GM11168 (cell line): ENCODE data around the gene MTHFD2L.
"Not testable (repeated sequence)": the region's sequence is repeated elsewhere in the genome, so short reads cannot be mapped to it uniquely, and the experiment has no call there.

Experiments
- in situ Hi-C: fragments of 300-500 bp; cut with MboI; formaldehyde crosslinking; loops from one replicate; pipeline ENCODE4 v1.12.0; 2022; ENCODE audit warnings: low sequenced_read_pairs; ENCODE audit not compliant: unreplicated experiment

The MTHFD2L gene

DNA sequence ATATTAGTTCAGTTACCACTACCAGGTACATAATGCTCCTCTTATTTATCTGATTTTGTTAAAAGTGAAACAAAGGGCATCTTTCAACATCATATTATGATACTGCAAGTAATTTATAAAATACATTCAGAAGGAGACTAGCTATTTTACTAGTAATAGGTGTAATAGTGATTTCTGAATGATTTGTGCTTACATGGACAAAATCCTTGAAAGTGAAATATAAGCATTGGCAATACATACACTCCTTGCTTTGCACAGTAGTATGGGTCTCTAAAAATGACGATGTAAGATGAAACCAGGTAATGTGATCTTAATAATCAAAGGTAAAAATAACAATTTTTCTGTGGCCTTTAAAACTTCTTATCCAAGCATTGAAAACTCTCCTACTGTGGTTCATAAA lies 17.5 kb downstream of the MTHFD2L start:
- in situ Hi-C loops: no loop called here

DNA sequence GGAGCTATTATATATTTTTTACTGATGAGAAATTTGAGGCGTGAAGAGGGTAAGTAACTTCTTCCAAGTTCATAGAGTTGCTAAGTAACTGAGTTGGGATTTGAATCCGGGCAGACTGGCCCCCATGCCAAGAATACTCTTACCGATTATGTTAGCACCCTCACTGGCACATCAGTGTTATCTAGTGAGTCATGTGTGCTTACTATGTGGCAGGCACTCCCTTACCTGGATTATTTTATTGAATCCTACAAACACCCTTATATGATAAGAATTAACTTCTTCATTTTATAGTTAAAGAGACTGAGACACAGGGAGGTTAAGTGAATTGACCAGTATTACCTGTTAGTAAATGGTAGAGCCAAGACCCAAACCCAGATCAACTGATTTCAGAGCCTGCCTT lies 20.9 kb downstream of the MTHFD2L start:
- in situ Hi-C loops: no loop called here

DNA sequence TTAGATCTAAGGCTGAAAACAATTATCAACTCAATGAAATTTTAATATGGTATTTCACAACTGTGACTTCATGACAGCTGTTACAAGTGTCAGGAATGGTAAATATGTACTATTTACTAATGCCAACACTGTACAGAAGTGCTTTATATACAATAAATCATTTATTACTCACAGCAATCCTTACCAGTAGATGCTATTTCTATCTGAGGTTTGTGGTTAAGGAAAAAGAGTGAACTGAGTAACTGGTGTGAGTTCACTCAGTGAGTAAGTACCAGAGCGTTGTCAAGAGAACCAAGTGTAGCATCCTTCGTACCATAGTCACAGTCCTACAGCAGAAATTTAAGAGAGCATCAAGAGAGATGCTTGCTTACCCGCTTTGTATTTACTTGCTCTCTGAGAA lies 23.3 kb downstream of the MTHFD2L start:
- in situ Hi-C loops: no loop called here

DNA sequence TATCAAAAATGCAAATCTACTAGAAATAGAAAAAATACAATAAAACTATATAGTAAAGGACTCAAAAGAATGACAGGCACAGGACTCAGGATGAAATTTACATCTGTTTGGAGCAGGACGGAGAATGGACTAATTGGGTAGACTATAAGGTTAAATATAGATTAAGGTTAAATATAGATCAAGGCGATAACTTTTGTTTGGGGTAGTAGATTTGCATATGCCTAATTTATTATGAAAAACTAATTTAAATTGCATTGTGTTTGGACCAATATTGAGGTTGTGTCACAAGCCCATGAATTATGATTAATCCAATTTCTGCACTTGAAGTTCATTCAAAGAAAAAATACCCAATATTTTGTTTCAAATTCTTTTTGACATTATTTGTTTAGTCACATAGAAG lies 31.0 kb downstream of the MTHFD2L start:
- in situ Hi-C loops: no loop called here

DNA sequence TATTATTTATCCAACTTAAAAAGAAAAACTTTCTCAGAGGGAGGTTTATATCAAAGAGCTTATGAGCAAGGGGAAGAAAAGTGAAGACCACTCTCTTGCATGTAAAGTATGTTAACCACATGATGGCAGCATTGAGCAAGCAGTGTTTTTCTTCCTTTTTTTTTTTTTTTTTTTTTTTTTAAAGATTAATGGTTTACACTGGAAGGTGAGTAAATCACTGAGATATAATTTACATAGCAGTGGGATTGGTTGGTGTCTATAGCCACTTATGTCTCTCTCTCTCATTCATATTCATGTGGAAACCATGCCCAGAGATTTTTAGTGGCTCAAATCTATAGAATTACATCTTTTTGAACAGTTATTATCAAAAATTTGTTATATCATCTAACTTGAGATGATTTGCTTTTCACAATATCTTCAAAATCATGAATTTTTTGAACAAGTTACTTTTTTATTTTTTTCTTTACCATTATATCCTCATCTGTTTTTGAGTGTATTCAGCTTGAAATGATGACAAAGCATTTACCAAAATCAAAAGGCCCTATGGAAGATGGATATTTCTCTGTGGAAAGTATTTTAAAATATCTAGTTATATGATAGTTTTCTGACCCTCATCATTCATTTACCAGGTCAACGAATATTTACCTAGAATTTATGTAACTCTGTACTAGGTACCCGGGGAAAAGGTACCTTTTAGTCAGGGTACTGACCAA lies 31.6 kb downstream of the MTHFD2L start:
- in situ Hi-C loops: loop anchor here (5.0 kb wide), 1 partner anchor 123 kb away; no protein-coding TSS in a partner anchor

DNA sequence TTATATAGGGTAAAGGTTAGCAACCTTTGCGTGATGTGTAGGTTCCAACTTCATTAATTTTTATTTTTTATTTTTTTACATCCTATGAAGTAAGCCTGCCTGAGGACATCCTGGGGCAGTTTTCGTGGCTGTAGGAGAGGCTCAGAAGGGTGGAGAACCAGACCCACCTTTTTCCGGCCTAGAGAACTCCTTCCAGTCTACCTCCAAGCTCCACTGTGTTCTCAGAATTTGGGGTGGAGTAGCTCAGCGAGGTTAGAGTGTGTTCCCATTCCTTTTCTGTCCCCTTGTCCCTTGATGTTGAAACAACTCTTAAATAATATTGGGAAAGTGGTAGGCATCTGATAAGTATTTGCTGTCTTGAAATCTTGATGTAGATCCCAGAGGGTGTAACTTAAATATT lies 32.4 kb downstream of the MTHFD2L start:
- in situ Hi-C loops: loop anchor here (5.0 kb wide), 1 partner anchor 122 kb away; no protein-coding TSS in a partner anchor

DNA sequence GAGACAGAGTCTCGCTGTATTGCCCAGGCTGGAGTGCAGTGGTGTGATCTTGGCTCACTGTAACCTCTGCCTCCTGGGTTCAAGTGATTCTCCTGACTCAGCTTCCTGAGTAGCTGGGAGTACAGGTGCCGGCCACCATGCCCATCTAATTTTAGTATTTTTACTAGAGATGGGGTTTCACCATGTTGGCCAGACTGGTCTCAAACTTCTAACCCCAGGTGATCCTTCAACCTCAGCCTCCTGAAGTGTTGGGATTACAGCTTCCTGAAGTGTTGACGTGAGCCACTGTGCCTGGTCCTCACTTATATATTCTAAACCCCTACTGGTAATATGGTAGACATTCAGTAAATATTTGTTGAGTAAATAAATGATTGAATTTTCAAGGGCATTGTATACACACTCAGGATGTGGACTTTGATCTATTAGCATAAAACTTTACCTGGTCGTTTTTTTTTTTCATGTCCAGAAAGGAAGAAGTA lies 33.0 kb downstream of the MTHFD2L start:
- in situ Hi-C loops: loop anchor here (5.0 kb wide), 1 partner anchor 121 kb away; no protein-coding TSS in a partner anchor

DNA sequence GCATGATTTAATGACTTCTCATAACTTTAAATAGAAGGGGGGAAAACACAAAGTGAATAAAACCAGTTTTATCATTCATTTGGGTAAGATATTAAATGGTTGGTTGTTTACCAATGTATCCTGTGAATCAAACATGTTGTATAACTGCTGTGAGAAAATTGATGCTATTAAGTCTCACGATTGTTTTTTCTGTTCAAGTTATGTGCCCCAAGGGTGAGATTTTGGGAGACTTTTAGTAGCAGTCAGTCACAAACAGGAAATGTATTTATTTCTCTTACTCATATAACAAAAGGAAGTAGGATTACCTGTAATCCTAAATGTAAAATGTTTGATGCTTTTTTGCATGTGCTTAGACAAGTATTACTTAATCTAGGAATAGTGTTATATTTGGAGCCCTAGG lies 39.2 kb downstream of the MTHFD2L start:
- in situ Hi-C loops: no loop called here

DNA sequence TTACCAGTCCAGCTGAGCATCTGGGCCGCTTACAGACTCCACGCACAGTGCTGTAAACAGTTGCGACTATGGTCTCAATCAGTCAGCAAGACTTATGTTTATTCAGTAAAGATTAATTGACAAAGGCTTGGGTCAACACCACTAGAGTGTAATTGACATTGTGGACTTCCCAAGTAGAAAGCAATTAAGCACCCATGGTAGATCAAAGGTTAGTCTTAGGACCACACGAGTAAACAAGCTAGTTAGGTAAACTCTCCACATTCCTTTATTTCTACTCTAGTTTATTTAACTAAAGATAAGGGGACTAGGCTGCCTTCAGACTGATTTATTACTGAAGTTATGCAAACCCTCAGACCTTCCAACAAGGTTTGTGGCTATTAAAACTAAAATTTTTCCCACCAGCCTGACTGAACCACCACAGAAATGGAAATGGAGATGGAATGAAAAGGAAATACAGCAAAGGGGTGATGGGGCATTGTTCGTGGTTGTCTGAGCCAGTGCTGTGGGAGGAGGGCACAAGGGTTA lies 44.2 kb downstream of the MTHFD2L start:
- in situ Hi-C loops: no loop called here

DNA sequence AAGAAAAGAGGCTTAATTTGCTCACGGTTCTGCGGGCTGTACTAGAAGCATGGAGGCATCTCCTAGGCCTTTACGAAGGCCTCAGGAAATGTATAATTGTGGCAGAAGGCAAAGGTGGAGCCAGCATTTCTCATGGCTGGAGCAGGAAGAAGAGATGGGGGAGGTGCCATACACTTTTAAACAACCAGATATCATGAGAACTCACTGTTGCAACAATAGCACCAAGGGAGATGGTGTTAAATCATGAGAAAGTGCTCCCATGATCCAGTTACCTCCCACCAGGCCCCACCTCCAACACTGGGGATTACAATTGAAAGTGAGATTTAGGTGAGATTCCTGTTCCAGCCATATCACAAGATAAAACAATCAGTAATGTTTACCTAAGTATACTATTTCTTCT lies 45.5 kb downstream of the MTHFD2L start:
- in situ Hi-C loops: no loop called here

DNA sequence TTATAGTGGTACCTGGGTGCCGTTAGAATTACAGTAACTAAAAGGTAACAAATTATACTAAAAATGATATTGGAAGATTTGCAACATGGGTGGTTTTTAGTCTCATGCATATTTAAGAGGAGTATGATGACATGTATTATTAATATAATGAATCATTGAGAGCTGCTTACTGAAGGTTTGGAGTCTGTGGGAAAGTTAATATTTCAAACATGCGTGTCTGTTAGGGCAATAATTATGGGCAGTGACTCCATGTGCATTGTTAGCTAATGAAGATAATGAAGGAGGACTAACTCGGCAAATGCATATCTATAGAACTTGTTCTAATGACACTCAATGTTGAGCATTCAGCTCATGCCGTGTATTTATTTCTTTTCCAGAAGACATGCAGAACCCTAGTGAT lies 47.1 kb downstream of the MTHFD2L start:
- in situ Hi-C loops: no loop called here

DNA sequence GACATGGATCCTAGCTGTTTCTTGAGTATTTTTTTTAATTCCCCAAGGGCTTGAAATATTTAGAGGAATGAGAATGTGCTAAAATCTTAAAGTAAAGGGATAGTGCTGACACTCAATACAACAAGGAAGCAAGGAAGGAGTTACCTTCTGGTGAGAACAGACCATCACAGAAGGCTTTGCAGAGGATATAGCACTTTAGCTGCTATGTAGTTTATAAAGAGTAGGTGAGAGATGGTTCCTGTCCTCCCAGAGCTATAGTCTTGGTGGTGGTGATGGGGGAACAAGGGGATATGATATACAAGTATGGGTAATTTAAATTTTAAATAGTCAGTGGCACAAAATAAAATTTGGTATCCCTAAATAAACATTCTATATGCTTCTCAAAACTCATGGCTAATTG lies 47.6 kb downstream of the MTHFD2L start:
- in situ Hi-C loops: no loop called here

DNA sequence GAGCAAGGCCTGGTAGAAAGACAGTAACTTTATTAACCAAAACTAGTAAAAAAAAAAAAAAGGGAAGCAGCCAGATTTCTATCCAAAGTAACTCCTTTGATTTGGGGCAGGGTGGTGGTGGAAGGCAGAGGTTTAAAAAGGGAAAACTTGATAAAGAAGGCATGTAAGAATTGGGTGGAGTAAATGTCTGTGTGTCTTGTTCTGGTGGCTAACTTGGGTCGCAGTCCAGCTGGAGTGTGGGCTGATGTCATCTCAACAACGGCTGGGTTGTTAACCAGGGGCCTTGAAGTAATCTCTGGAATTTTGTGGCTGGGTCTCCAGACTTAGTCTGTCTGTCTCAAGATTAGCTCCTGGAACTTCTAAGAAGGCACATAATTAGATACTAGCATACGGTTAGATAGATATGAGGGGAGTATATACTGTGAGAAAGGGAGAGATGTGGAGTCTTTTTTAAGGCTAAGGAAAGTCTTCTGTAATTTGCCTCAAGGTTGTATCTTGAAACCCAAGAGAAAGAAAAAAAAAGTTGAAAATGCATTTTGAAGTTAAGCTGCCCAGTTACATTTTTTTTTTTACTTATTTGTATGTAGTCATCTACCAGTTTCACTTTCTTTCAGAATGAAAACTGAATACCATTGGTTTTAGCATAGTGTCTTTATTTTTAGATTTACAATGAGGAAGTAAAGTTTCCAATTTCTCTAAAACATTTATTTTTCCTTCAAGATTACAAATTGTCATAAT lies 48.3 kb downstream of the MTHFD2L start:
- in situ Hi-C loops: no loop called here

DNA sequence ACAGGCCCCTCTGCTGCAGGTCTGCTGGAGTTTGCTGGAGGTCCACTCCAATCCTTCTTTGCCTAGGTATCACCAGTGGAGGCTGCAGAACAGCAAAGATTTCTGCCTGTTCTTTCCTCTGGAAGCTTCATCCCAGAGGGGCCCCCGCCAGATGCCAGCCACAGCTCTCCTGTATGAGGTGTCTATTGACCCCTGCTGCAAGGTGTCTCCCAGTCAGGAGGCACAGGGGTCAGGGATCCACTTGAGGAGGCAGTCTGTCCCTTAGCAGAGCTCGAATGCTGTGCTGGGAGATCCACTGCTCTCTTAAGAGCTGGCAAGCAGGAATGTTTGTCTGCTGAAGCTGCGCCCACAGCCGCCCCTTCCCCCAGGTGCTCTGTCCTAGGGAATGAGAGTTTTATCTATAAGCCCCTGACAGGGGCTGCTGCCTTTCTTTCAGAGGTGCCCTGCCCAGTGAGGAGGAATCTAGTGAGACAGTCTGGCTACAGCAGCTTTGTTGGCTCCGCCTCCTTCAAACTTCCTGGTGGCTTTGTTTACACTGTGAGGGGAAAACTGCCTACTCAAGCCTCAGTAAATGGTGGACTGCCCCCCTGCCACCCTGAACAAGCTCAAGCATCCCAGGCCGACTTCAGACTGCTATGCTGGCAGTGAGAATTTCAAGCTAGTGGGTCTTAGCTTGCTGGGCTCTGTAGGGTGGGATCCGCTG lies 56.7 kb downstream of the MTHFD2L start:
- in situ Hi-C loops: not testable (repeated sequence)

DNA sequence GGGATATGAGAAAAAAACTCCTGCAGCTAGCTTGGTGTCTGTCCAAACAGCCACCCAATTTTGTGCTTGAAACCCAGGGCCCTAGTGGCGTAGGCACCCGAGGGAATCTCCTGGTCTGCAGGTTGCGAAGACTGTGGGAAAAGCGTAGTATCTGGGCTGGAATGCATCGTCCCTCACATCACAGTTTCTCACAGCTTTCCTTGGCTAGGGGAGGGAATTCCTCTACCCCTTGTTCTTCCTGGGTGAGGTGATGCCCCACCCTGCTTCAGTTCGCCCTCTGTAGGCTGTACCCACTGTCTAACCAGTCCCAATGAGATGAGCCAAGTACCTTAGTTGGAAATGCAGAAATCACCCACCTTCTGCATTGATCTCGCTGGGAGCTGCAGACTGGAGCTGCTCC lies 57.3 kb downstream of the MTHFD2L start:
- in situ Hi-C loops: not testable (repeated sequence)

DNA sequence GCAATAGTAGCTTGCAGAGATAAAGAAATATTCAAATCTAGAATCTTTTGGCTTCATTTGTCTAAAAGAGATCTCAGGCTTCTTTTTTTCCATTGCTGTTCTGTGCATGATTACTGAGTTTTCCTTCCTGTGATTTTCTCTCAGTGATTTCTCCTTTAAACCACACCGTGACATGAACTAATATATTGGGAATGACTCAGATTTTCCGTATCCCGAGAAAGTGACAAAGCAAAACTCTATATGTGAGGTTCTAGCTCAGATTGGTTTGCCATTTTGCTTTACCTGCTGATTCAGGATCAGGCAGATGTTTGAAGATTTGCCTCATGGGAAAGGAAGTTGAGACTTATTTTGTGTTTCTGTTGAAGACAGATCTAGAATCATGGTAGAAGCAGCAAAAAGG lies 59.4 kb downstream of the MTHFD2L start:
- in situ Hi-C loops: no loop called here

DNA sequence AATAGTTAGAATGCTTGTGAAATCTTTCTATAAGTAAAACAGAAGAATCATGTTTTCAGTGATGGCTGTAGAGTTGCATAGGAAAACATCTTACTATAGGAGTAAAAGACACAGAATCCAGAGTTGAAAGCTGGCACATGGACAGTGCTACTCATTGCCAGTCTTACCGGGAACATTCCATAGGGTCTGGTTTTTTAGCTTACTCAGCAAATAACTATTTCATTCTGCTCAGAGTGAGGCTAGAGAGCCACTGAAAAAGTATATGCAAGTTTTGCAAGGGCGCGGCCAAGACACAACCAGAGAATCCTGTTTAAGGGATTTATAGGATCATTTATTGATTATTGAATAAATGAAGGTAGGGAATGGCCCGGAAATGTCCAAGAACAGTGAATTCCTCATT lies 60.3 kb downstream of the MTHFD2L start:
- in situ Hi-C loops: no loop called here

DNA sequence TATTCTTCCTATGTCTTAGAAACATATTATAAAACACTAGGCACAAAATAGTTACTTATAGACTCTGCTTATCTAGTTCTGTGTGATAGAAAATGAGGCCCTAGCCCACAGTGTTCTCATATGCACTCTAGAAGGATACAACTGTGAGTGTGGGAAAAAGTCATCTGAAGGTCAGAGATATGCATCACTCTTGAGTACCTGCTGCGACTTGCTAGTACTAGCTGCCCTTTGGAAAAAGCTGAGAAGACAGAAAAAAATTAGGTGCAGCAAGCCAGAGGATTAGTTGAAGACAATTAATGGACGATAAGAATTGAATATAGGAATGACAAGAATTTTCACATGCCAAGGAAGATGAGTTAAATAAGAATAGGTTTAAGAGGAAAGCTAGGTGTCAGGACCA lies 61.3 kb downstream of the MTHFD2L start:
- in situ Hi-C loops: no loop called here

DNA sequence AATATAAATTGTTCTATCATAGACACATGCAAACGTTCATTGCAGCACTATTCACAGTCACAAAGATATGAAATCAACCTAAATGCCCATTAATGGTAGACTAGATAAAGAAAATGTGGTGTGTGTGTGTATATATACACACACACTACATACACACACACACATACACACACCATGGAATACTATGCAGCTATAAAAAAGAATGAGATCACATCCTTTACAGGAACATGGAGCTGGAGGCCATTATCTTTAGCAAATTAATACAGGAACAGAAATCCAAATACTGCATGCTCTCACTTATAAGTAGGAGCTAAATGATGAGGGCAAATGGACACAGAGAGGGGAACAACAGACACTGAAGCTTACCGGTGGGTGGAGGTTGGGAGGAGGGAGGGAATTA lies 65.2 kb downstream of the MTHFD2L start:
- in situ Hi-C loops: no loop called here

DNA sequence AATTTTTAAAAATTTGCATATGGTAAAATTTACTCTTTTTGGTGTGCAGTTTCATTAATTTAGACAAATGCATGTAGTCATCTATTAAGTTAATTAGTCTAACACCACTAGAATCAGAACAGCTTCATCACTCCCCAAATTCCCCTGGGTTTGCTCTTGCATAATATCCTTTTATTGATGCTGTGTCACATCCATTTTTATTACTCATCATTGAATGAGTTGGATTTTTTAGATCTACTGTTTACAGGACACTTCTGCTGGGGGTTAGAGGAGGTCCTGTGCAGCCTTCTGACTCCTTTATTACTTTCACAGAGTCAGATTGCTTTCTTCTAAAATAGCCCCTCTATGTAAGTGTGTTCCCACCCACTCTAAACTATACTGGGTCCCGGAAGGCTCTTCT lies 65.9 kb downstream of the MTHFD2L start:
- in situ Hi-C loops: no loop called here
